Liver (tissue), 9 donors: ENCODE measurements around the gene PRKN. TPM values are rescaled to one million over a fixed set of nuclear protein-coding genes. Genes with fewer than 3 reads are reported as not detected.

Source experiments
- DNase-seq: peaks from one replicate; pipeline ENCODE4 v3.0.0-alpha.2; 2017; ENCODE audit warnings: low spot score
- H3K27ac ChIP-seq, 2 donors: one replicate each; pipeline ENCODE4 v1.7.0; 2013; ENCODE audit warnings: inconsistent platforms in 2 of 2, low read length in 2 of 2, control low read depth in 1 of 2, low read depth in 1 of 2, mild to moderate bottlenecking in 1 of 2
- H3K27me3 ChIP-seq, 4 donors: one replicate each; pipeline versions ENCODE4 v1.6.1 to v1.7.0; 2013; ENCODE audit warnings: low read length in 3 of 4, inconsistent platforms in 1 of 4, mild to moderate bottlenecking in 1 of 4, moderate library complexity in 1 of 4; ENCODE audit not compliant: control insufficient read depth in 4 of 4, insufficient read depth in 4 of 4
- H3K36me3 ChIP-seq, 4 donors: one replicate each; pipeline versions ENCODE4 v1.6.1 to v1.7.0; 2013; ENCODE audit warnings: low read length in 3 of 4, mild to moderate bottlenecking in 3 of 4, low read depth in 1 of 4, moderate library complexity in 1 of 4; ENCODE audit not compliant: control insufficient read depth in 4 of 4, insufficient read depth in 3 of 4
- H3K4me1 ChIP-seq, 4 donors: one replicate each; pipeline versions ENCODE4 v1.6.1 to v1.7.0; 2013; ENCODE audit warnings: low read length in 3 of 4, mild to moderate bottlenecking in 3 of 4, moderate library complexity in 1 of 4; ENCODE audit not compliant: control insufficient read depth in 4 of 4, insufficient read depth in 4 of 4
- H3K4me3 ChIP-seq, 3 donors: one replicate each; pipeline versions ENCODE4 v1.6.1 to v1.7.0; 2013; ENCODE audit warnings: low read length in 3 of 3, control low read depth in 1 of 3, low read depth in 1 of 3, mild to moderate bottlenecking in 1 of 3
- H3K9ac ChIP-seq, 2 donors: one replicate each; pipeline ENCODE4 v1.7.0; 2013; ENCODE audit warnings: low read length in 2 of 2, mild to moderate bottlenecking in 2 of 2, moderate library complexity in 2 of 2, control low read depth in 1 of 2, low read depth in 1 of 2
- H3K9me3 ChIP-seq, 4 donors: one replicate each; pipeline versions ENCODE4 v1.6.1 to v1.7.0; 2013; ENCODE audit warnings: low read length in 3 of 4; ENCODE audit not compliant: control insufficient read depth in 4 of 4
- ATF3 ChIP-seq: IDR thresholded peaks from 2 replicates; pipeline ENCODE4 v1.6.1; 2016; ENCODE audit warnings: antibody characterized with exemption
- CTCF ChIP-seq: fragments of 150-350 bp; IDR thresholded peaks from 2 replicates; pipeline ENCODE4 v1.5.1; 2017; ENCODE audit warnings: improper control_type of control experiment, low read depth, low read length; ENCODE audit not compliant: missing input control
- EGR1 ChIP-seq, 2 donors: IDR thresholded peaks; 2 replicates each; pipeline ENCODE4 v1.6.1; 2016 to 2018; ENCODE audit warnings: antibody characterized with exemption in 2 of 2, low read depth in 2 of 2
- FOXA1 ChIP-seq: IDR thresholded peaks from 2 replicates; pipeline ENCODE4 v1.6.1; 2016; ENCODE audit warnings: antibody characterized with exemption
- FOXA2 ChIP-seq: IDR thresholded peaks from 2 replicates; pipeline ENCODE4 v1.6.1; 2016; ENCODE audit warnings: antibody characterized with exemption
- GABPA ChIP-seq, 2 donors: IDR thresholded peaks in 1 of 2; conservative IDR thresholded peaks in 1 of 2; 2 replicates each; pipeline ENCODE4 v1.6.1; 2016; ENCODE audit warnings: antibody characterized with exemption in 2 of 2, mild to moderate bottlenecking in 1 of 2, moderate library complexity in 1 of 2
- HNF4A ChIP-seq, 2 donors: conservative IDR thresholded peaks; 2 replicates each; pipeline ENCODE4 v1.6.1; 2016; ENCODE audit warnings: antibody characterized with exemption in 2 of 2, mild to moderate bottlenecking in 2 of 2
- HNF4G ChIP-seq: IDR thresholded peaks from 2 replicates; pipeline ENCODE4 v1.6.1; 2016; ENCODE audit warnings: antibody characterized with exemption
- JUND ChIP-seq, 2 donors: IDR thresholded peaks; 2 replicates each; pipeline ENCODE4 v1.6.1; 2016; ENCODE audit warnings: antibody characterized with exemption in 2 of 2
- MAX ChIP-seq: IDR thresholded peaks from 2 replicates; pipeline ENCODE4 v1.6.1; 2016; ENCODE audit warnings: antibody characterized with exemption
- NR2F2 ChIP-seq: IDR thresholded peaks from 2 replicates; pipeline ENCODE4 v1.6.1; 2016; ENCODE audit warnings: antibody characterized with exemption
- RAD21 ChIP-seq, 2 donors: IDR thresholded peaks; 2 replicates each; pipeline ENCODE4 v1.6.1; 2016; ENCODE audit warnings: antibody characterized with exemption in 2 of 2, mild to moderate bottlenecking in 2 of 2
- RXRA ChIP-seq, 2 donors: IDR thresholded peaks; 2 replicates each; pipeline ENCODE4 v1.6.1; 2017 to 2018; ENCODE audit warnings: antibody characterized with exemption in 2 of 2, mild to moderate bottlenecking in 1 of 2
- SP1 ChIP-seq: IDR thresholded peaks from 2 replicates; pipeline ENCODE4 v1.6.1; 2018; ENCODE audit warnings: antibody characterized with exemption, mild to moderate bottlenecking
- TAF1 ChIP-seq: conservative IDR thresholded peaks from 2 replicates; pipeline ENCODE4 v1.6.1; 2016; ENCODE audit warnings: antibody characterized with exemption, mild to moderate bottlenecking
- YY1 ChIP-seq: IDR thresholded peaks from 2 replicates; pipeline ENCODE4 v1.6.1; 2016; ENCODE audit warnings: antibody characterized with exemption, mild to moderate bottlenecking
- ZBTB33 ChIP-seq: IDR thresholded peaks from 2 replicates; pipeline ENCODE4 v1.6.1; 2016; ENCODE audit warnings: antibody characterized with exemption
- WGBS: extraction: QIAGEN DNeasy Blood & Tissue Kit; methylation state at CpG from one replicate; pipeline ENCODE4 v1.1.7; 2013; 5-methylcytosine and 5-hydroxymethylcytosine counted together
- polyA plus RNA-seq, 2 donors: library from polyadenylated mRNA; stranded (reverse) in 1 of 2; unstranded in 1 of 2; fragments of 200-250 nt in 1 of 2; fragments of >200 nt in 1 of 2; fragmentation: Nextera tagmentation in 1 of 2; extraction: Ambion mirVana in 1 of 2; gene quantifications; one replicate each; pipeline versions ENCODE4 v1.2.1 to v1.2.3, GENCODE V29; 2013 to 2015
- total RNA-seq, 2 donors: library from RNA; depleted of rRNA; stranded (reverse); fragments of >200 nt; gene quantifications; one replicate each; pipeline ENCODE4 v1.2.3, GENCODE V29; 2014
- TF ChIP-seq, protein P1 (sequence below): IDR thresholded peaks from 2 replicates; pipeline ENCODE4 v1.6.1; 2016; ENCODE audit warnings: antibody characterized with exemption, mild to moderate bottlenecking
- donor health status: healthy.
- donor health status: healthy.
- donor health status: healthy.
- donor health status: healthy.
- donor health status: healthy.

Gene PRKN
- total and polyA plus RNA-seq, 4 donors: 0.47 to 4.1 (median 3.2) TPM

GRCh38 chr6:161359618-161359945 is 1368.0 kb downstream of the PRKN start:
- DNase-seq: no peak
- 86% methylated on average over 5 of the region's 5 CpGs for WGBS
- Histone ChIP-seq H3K27me3 (no peaks in the 10 kb centered on the region), H3K9me3 (no peaks in the 10 kb centered on the region), H3K4me3 (no peak overlapping the region), H3K9ac (no peak overlapping the region), H3K4me1 (no peaks in the 10 kb centered on the region), H3K36me3 (no peaks in the 10 kb centered on the region), H3K27ac (no peak overlapping the region)
- TF ChIP-seq YY1: no peak
- no peak for TF ChIP-seq SP1
- TF ChIP-seq HNF4G: no peak
- no peak for TF ChIP-seq NR2F2
- TF ChIP-seq, protein P1, sequence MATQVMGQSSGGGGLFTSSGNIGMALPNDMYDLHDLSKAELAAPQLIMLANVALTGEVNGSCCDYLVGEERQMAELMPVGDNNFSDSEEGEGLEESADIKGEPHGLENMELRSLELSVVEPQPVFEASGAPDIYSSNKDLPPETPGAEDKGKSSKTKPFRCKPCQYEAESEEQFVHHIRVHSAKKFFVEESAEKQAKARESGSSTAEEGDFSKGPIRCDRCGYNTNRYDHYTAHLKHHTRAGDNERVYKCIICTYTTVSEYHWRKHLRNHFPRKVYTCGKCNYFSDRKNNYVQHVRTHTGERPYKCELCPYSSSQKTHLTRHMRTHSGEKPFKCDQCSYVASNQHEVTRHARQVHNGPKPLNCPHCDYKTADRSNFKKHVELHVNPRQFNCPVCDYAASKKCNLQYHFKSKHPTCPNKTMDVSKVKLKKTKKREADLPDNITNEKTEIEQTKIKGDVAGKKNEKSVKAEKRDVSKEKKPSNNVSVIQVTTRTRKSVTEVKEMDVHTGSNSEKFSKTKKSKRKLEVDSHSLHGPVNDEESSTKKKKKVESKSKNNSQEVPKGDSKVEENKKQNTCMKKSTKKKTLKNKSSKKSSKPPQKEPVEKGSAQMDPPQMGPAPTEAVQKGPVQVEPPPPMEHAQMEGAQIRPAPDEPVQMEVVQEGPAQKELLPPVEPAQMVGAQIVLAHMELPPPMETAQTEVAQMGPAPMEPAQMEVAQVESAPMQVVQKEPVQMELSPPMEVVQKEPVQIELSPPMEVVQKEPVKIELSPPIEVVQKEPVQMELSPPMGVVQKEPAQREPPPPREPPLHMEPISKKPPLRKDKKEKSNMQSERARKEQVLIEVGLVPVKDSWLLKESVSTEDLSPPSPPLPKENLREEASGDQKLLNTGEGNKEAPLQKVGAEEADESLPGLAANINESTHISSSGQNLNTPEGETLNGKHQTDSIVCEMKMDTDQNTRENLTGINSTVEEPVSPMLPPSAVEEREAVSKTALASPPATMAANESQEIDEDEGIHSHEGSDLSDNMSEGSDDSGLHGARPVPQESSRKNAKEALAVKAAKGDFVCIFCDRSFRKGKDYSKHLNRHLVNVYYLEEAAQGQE: no peak
- no peak for TF ChIP-seq EGR1 (IDR thresholded peaks at IDR 0.05; ENCODE audit: low read depth in 2 of 2)
- no peak for TF ChIP-seq TAF1
- no peak for TF ChIP-seq MAX
- TF ChIP-seq RAD21 (IDR thresholded peaks at IDR 0.05): no peak
- no peak for TF ChIP-seq RXRA (IDR thresholded peaks at IDR 0.05)
- TF ChIP-seq CTCF: no peak
- no peak for TF ChIP-seq HNF4A (conservative IDR thresholded peaks at IDR 0.05)
- TF ChIP-seq FOXA1: no peak
- TF ChIP-seq GABPA (IDR thresholded peaks at IDR 0.05 in 1 of 2, conservative IDR thresholded peaks at IDR 0.05 in 1 of 2): no peak
- no peak for TF ChIP-seq ZBTB33
- no peak for TF ChIP-seq ATF3
- TF ChIP-seq FOXA2: no peak
- TF ChIP-seq JUND (IDR thresholded peaks at IDR 0.05): no peak
